CD4-positive, CD25-positive, alpha-beta regulatory T cell (primary cell): Measurements from ENCODE around the gene LDLRAD3. TPM values are rescaled to one million over a fixed set of nuclear protein-coding genes. Genes with fewer than 3 reads are reported as not detected.

Source experiments
- ATAC-seq, 2 donors: fragments of 150-1000 bp; cut with Tn5 transposase; one replicate each; pipeline ENCODE4 v1.10.0; 2021; ENCODE audit warnings: low read depth in 2 of 2, moderate number of reproducible peaks in 2 of 2, moderate library complexity in 1 of 2
- DNase-seq, 3 donors: peaks; one replicate each; pipeline versions ENCODE4 v3.0.0 to v3.0.0-alpha.2; 2012 to 2022; ENCODE audit warnings: mixed read lengths in 1 of 3
- H3K27ac ChIP-seq: one replicate; pipeline ENCODE4 v1.7.0; 2013; ENCODE audit warnings: mild to moderate bottlenecking, low read length; ENCODE audit not compliant: insufficient read depth, poor library complexity, severe bottlenecking
- H3K27me3 ChIP-seq: one replicate; pipeline ENCODE4 v1.7.0; 2013; ENCODE audit warnings: low read length; ENCODE audit not compliant: control insufficient read depth, insufficient read depth
- H3K36me3 ChIP-seq: one replicate; pipeline ENCODE4 v1.7.0; 2013; ENCODE audit warnings: mild to moderate bottlenecking, low read length, moderate library complexity; ENCODE audit not compliant: control insufficient read depth, insufficient read depth
- H3K4me1 ChIP-seq: 2 replicates; pipeline ENCODE4 v1.7.0; 2013; ENCODE audit warnings: mild to moderate bottlenecking, low read length; ENCODE audit not compliant: insufficient read depth, control insufficient read depth, poor library complexity, severe bottlenecking
- H3K4me3 ChIP-seq: one replicate; pipeline ENCODE4 v1.7.0; 2013; ENCODE audit warnings: low read depth, mild to moderate bottlenecking, low read length, moderate library complexity
- H3K9me3 ChIP-seq, 2 experiments: 1 replicate in 1 of 2; 2 replicates in 1 of 2; pipeline ENCODE4 v1.7.0; 2013; ENCODE audit warnings: low read length in 2 of 2, mild to moderate bottlenecking in 1 of 2, moderate library complexity in 1 of 2; ENCODE audit not compliant: control insufficient read depth in 2 of 2
- H3K27ac Mint-ChIP-seq, 3 donors: one replicate each; pipeline ENCODE4 v1.8.0; 2020 to 2022; ENCODE audit warnings: mild to moderate bottlenecking in 3 of 3, mixed read lengths in 3 of 3, moderate library complexity in 2 of 3
- H3K27me3 Mint-ChIP-seq: one replicate; pipeline ENCODE4 v1.8.0; 2022; ENCODE audit warnings: mild to moderate bottlenecking, mixed read lengths
- H3K36me3 Mint-ChIP-seq: one replicate; pipeline ENCODE4 v1.8.0; 2020; ENCODE audit warnings: mixed read lengths
- H3K4me1 Mint-ChIP-seq, 4 donors: one replicate each; pipeline ENCODE4 v1.8.0; 2020 to 2022; ENCODE audit warnings: mixed read lengths in 4 of 4, mild to moderate bottlenecking in 1 of 4
- H3K4me3 Mint-ChIP-seq, 4 donors: one replicate each; pipeline ENCODE4 v1.8.0; 2020 to 2022; ENCODE audit warnings: mild to moderate bottlenecking in 4 of 4, mixed read lengths in 4 of 4, moderate library complexity in 3 of 4
- H3K9me3 Mint-ChIP-seq, 7 donors: one replicate each; pipeline ENCODE4 v1.8.0; 2020 to 2022; ENCODE audit warnings: mixed read lengths in 7 of 7, mild to moderate bottlenecking in 3 of 7, moderate library complexity in 2 of 7
- polyA plus RNA-seq, 4 donors: library from polyadenylated mRNA; unstranded; fragments of 300-500 nt; fragmentation: Illumina TruSeq; gene quantifications; one replicate each; pipeline ENCODE4 v1.2.3, GENCODE V29; 2021
- total RNA-seq: library from RNA; stranded (reverse); gene quantifications from one replicate; pipeline ENCODE4 v1.2.3, GENCODE V29; 2022

The LDLRAD3 gene
- total and polyA plus RNA-seq, 5 donors from 2014 or later = 0.06 TPM; not detected in 4

DNA sequence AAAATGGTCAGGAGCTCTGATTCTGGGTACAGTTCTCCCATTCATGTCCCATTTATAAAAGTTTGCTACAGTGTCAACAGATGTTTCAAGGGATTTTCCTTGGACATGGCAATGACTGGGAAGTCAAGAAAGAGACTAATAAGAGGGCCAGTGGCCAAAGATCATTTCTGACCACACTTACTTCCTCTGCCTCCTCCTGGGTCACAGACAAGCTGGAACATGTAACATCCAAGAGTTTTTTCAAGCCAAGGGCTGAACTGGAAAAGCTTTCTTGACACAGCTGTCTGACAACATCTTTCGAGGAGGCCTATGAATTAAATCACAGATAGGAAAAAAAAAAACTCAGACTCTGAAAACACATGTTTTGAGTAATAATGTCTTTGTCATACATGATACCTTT is 336.7 kb downstream of the LDLRAD3 start:
- Histone ChIP-seq H3K36me3 (peaks cover 42% of the 10 kb centered on the region), H3K4me3 (no peak overlapping the region), H3K4me1 (peaks cover 5% of the 10 kb centered on the region), H3K9me3 (no peaks in the 10 kb centered on the region), H3K27me3 (no peaks in the 10 kb centered on the region), H3K27ac (no peak overlapping the region)
- Mint-ChIP-seq H3K4me3 (no peak overlapping the region), H3K36me3 (peaks cover 51% of the 10 kb centered on the region), H3K27me3 (no peaks in the 10 kb centered on the region), H3K4me1 (peaks cover 24 to 35% (median 28%) of the 10 kb centered on the region in 4 donors), H3K9me3 (peaks cover 0 to 12% (median 0%) of the 10 kb centered on the region in 7 donors), H3K27ac (no peak overlapping the region)
- ATAC-seq (no peak), DNase-seq (no peak)
